Measurements from ENCODE around the gene EIF4E1B.

GRCh38 chr5:176654856-176655255 lies 24.4 kb downstream of the EIF4E1B start:
- TF ChIP-seq EZH2 (IDR thresholded peaks at IDR 0.05) (no peak), POLR2AphosphoS5 (IDR thresholded peaks at IDR 0.05; ENCODE audit: borderline replicate concordance, low read depth, low read length) (no peak)

All from SK-N-MC (cell line).